ENCODE measurements around the gene CROCC.
"Not testable (repeated sequence)": the region's sequence is repeated elsewhere in the genome, so short reads cannot be mapped to it uniquely, and the experiment has no call there.

The CROCC gene

GRCh38 chr1:16960560-16961296, 39.0 kb downstream of the CROCC start:
- H3K4me3 ChIP-seq, result peak overlapping the region; percentile 45 to 54
- peak overlapping the region; percentile 64 to 65 for H3K27ac ChIP-seq
- H3K36me3 ChIP-seq, result peaks cover 3 to 48% (median 16%) of the 10 kb centered on the region in 3 donors
- intact Hi-C loops (cut with DNase I; ENCODE audit: low total_unique reads), result no loop called here
- TF ChIP-seq, protein P1, sequence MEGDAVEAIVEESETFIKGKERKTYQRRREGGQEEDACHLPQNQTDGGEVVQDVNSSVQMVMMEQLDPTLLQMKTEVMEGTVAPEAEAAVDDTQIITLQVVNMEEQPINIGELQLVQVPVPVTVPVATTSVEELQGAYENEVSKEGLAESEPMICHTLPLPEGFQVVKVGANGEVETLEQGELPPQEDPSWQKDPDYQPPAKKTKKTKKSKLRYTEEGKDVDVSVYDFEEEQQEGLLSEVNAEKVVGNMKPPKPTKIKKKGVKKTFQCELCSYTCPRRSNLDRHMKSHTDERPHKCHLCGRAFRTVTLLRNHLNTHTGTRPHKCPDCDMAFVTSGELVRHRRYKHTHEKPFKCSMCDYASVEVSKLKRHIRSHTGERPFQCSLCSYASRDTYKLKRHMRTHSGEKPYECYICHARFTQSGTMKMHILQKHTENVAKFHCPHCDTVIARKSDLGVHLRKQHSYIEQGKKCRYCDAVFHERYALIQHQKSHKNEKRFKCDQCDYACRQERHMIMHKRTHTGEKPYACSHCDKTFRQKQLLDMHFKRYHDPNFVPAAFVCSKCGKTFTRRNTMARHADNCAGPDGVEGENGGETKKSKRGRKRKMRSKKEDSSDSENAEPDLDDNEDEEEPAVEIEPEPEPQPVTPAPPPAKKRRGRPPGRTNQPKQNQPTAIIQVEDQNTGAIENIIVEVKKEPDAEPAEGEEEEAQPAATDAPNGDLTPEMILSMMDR (IDR thresholded peaks at IDR 0.05), result peak; percentile 74 to 77
- DNase-seq, result peak; percentile 83 to 91
- no peaks in the 10 kb centered on the region for H3K27me3 ChIP-seq
- no peaks in the 10 kb centered on the region for H3K9me3 ChIP-seq
- H3K4me1 ChIP-seq, result peaks cover 0 to 22% (median 7%) of the 10 kb centered on the region in 4 donors

DNA sequence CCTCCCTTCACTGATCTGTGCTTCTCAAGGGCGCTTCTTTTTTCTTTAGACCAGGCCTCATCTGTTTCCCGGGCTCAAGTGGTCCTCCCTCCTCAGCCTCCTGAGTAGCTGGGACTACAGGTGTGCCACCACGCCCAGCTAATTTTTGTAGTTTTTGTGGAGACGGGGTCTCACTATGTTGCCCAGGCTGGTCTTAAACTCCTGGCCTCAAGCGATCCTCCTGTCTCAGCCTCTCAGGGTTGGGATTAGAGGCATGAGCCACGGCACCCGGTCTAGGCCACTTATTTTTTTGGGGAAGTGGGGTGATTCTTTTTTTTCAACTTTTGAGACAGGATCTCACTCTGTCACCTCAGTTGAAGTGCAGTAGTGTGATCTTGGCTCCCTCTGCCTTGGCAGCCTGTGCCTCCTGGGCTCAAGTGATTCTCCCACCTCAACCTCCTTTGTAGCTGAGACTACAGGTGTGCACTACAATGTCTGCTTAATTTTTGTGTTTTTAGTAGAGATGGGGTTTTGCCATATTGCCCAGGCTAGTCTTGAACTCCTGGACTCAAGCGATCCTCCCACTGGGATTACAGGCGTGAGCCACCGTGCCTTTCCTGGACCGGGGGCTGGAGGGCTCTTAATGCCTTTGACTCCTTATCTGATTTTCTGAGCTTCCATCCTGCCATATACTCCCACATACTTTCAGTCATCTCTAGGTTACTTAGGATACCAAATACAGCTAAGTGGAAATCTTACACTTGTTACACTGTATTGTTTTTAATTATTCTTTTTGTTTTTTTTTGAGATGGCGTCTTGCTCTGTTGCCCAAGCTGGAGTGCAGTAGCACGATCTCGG, 39.8 kb downstream of the CROCC start:
- DNase-seq, result no peak
- H3K36me3 ChIP-seq, result peaks cover 11 to 48% (median 19%) of the 10 kb centered on the region in 3 donors
- intact Hi-C loops (cut with DNase I; ENCODE audit: low total_unique reads), result no loop called here
- H3K27me3 ChIP-seq, result no peaks in the 10 kb centered on the region
- peak overlapping the region; percentile 45 to 54 for H3K4me3 ChIP-seq
- peaks cover 0 to 26% (median 12%) of the 10 kb centered on the region in 4 donors for H3K4me1 ChIP-seq
- H3K9me3 ChIP-seq, result no peaks in the 10 kb centered on the region
- TF ChIP-seq, protein P1 (IDR thresholded peaks at IDR 0.05), result no peak
- peak overlapping the region; percentile 64 to 65 for H3K27ac ChIP-seq

GRCh38 chr1:16964169-16964568, 42.4 kb downstream of the CROCC start:
- H3K4me3 ChIP-seq; H3K27me3 ChIP-seq; intact Hi-C loops (cut with DNase I; ENCODE audit: low total_unique reads); DNase-seq; H3K9me3 ChIP-seq; H3K27ac ChIP-seq: not testable (repeated sequence)
- peaks cover 0 to 39% (median 22%) of the 10 kb centered on the region in 4 donors for H3K4me1 ChIP-seq
- peaks cover 15 to 42% (median 31%) of the 10 kb centered on the region in 3 donors for H3K36me3 ChIP-seq

GRCh38 chr1:16965486-16966067, 43.8 kb downstream of the CROCC start:
- Histone ChIP-seq H3K9me3 (no peaks in the 10 kb centered on the region), H3K27ac (no peak overlapping the region), H3K4me1 (peaks cover 0 to 32% (median 19%) of the 10 kb centered on the region in 4 donors), H3K36me3 (peaks cover 15 to 50% (median 31%) of the 10 kb centered on the region in 3 donors), H3K27me3 (no peaks in the 10 kb centered on the region), H3K4me3 (no peak overlapping the region)
- DNase-seq, result no peak
- TF ChIP-seq, protein P1 (IDR thresholded peaks at IDR 0.05), result no peak
- intact Hi-C loops (cut with DNase I; ENCODE audit: low total_unique reads), result no loop called here

DNA sequence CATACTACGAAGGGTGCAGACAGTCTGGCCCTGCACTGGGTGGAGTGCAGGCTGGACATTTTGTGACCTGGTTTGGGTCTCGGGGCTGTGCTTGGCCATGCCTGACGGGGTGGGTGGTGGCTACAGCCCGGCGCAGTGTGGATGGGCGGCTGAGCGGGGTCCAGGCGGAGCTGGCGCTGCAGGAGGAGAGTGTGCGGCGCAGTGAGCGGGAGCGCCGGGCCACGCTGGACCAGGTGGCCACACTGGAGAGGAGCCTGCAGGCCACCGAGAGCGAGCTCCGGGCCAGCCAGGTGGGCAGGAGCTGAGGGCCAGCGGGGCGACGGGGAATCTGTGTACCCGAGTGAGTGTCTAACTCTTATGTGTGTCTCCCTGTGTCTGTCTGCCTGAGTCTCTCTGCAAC, 44.6 kb downstream of the CROCC start:
- DNase-seq, result no peak
- TF ChIP-seq, protein P1 (IDR thresholded peaks at IDR 0.05), result no peak

More for the DNA sequence above, 44.6 kb downstream of the CROCC start:
- Histone ChIP-seq H3K4me1 (peaks cover 0 to 28% (median 19%) of the 10 kb centered on the region in 4 donors), H3K36me3 (peaks cover 15 to 57% (median 31%) of the 10 kb centered on the region in 3 donors), H3K27ac (peak overlapping the region in 1 of 2 donors; percentile 52), H3K27me3 (no peaks in the 10 kb centered on the region), H3K9me3 (no peaks in the 10 kb centered on the region), H3K4me3 (no peak overlapping the region)
- intact Hi-C loops (cut with DNase I; ENCODE audit: low total_unique reads), result no loop called here

Measured in tibial artery (tissue), 4 donors.